SKM-1 (cell line): ENCODE data around the gene DHX16.
"Not testable (repeated sequence)": the region's sequence is repeated elsewhere in the genome, so short reads cannot be mapped to it uniquely, and the experiment has no call there.

ENCODE experiments used
- DNase-seq: peaks from one replicate; lab custom pipeline; 2025; ENCODE audit not compliant: unreplicated experiment; lab: John Stamatoyannopoulos, UW

Gene DHX16

GRCh38 chr6:30679765-30680535 lies 7.1 kb upstream of the DHX16 start:
- no peak for DNase-seq

- peak; percentile 38 for DNase-seq
Observed at GRCh38 chr6:30678964-30679726, 6.3 kb upstream of the DHX16 start.

DNA sequence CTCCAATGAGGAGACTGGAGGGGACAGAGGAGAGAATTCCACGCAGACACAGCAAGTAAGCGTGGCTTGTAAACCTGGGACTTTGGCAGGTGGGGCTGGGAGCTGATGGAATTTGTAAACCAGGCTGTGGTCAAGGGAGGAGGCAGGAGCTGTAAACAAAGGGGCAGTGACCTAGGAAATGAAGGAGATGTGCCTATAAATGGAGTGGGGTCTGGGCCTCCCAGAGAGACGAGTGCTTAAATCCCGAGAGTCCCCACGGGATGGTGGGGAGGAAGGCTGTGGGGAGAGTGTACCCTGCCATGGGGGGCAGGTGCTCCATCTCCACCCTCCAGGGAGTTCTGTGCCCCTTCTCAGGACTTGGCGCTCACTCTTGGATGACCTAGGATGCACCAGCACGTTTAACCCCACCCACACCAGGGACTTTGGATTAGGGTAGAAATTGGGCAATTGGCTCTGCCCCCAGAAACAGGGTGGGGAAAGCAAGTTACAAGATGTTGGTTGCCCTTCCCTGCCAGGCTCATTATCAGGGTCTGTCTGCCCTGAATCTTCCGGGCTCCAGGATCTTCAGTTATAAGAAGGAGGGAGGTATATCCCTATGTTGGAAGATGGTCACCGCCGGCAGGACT lies 4.0 kb upstream of the DHX16 start:
- DNase-seq = no peak

DNA sequence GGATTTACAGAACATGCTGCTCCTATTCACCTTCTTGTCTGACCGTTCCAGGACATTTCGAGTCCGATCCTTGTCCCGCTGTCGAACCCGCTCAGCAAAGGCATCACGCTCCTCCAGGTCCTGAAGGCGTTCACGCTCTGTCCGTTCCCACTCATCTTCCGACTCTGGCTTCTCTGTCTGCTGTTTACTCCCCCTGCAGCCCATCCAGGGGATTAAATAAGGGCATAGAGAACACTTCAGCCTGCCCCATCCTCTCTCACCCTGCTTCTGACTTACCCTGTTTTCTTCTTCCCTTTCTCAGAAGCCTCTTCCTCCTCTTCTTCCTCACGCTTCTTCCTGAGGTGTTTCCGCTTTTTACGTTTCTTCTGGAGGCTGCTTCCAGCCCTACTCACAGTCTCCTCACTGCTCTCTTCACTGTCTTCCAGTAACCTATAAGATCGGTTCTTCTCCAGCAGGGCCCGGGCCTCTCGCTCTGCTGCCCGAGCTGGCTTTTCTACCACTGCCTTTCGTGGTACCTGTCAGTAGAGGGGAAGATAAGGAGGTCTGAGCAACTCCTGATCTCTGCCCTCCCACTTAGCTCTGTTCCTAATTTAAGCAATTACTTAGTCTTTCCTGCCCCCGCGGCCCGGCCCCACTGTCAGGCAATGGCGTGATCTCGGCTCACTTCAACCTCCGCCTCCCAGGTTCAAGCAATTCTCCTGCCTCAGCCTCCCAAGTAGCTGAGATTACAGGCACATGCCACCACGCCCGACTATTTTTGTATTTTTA lies 1.9 kb downstream of the DHX16 start:
- DNase-seq = no peak

- not testable (repeated sequence) for DNase-seq
Observed at GRCh38 chr6:30666300-30666699, 6.5 kb downstream of the DHX16 start.

DNA sequence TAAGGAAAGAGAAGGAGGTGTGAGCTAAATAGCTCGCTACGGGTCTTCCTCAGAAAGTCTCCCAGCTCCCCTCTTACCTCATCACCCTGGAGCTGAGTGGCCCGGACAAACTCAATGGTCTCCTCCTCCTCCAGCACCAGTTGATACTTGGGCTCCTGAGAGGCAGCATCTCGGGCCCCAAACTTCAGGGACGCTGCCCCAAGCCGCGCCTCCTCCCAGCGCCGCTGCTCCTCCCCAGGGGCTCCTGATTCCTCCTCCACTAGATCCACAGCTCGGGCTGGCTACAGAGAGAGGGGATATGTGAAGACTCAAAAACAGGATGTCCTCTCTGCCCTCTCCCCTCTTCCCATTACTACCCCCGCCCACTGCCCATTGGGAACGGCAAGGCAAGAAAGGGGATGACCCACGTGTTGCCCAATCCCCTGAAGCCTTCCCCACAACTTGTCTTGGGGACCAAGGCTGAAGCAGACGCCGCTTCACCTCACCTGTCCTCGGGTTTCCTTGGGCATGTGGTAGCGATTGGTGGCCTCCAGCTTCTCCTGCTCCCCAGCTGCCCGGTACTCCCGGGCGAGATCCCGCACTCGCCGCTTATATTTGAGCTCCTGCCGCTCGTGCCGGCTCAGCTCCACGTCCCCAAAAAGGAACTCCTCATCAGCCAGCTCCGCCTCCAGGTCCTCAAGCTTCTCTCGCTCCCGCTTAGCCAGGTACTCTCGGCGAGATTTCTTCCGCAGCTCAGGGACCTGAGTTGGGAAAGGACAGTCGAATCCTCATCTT lies 7.6 kb downstream of the DHX16 start:
- no peak for DNase-seq

DNA sequence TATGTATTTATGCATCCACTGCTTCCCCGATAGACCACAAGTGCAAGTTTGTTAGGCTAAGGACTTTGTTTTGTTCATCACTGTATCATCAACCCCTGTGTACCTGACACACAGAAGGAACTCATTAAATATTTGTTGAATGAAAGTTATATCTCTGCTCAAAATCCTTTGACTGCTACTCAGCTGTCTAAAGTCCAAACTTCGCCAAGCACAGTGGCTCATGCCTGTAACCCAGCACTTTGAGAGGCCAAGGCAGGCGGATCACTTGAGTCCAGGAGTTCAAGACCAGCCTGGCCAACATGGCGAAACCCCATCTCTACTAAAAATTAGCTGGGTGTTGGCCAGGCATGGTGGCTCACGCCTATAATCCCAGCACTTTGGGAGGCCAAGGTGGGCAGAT lies 14.9 kb downstream of the DHX16 start:
- not testable (repeated sequence) for DNase-seq

DNA sequence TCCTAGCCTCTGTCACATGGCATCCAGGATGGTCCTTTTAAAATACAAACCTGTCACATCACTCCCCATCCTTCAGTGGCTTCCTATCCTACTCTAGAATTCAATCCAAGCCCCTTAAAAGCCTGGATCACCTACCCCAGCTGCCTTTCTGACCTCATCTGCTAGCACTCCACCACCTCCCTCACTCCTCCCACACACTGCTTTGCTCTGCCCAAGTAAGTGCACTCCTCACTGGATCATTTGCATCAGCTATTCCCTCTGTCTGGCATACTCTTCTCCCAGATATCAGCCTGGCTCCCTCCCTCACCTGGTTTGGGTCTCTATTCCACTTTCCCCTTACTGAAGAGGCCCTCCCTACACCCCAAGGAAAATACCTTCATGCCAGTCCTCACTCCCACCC lies 15.4 kb downstream of the DHX16 start:
- DNase-seq = no peak

GRCh38 chr6:30656513-30656912 lies 16.3 kb downstream of the DHX16 start:
- no peak for DNase-seq

- DNase-seq = no peak
Observed at GRCh38 chr6:30655743-30656094, 17.1 kb downstream of the DHX16 start.

DNA sequence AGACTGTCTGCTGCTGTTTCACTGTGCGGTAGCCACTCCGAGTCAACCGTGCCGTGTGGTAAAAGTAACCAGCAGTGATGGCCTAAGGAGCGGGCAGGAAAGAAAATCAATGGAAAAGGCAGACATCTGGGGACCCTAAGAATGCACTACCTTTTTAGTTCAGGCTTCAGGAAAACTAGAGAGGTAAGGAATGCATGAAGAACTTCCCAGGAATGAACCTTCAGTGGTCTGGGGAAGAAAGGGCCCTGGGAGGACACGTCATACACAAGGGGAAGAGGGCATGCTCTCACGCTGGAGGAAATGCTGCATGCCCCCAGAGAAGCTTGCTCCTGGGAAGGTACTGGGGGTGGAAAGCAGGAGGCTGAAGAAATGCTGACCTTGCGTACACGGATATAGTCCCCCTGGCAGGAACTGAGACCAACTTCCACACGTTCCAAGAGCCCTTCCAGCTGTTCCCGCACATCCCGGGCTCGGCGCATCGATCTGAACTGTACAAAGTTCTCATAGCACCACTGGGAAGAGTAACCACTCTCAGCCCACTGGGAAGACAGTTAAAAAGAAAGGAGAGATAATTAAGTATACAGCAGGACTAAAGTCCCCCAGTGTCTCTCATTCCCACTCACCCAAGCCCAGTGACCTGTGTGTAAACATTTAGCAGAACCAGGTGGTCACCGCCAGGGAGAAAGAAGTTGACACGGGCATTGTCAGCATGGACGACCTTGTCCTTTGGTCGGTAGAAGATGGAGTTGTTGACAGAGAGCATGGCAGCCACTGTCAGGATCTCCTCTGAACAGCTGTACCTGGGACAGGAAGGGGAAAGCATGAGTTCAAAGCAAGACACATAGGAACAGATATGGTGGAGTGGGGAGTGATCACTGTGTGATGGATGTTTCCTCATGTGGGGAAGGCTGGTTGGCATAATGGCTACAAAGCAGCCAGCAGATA lies 17.7 kb downstream of the DHX16 start:
- DNase-seq = no peak

GRCh38 chr6:30651143-30651542 lies 21.7 kb downstream of the DHX16 start:
- DNase-seq = no peak

DNA sequence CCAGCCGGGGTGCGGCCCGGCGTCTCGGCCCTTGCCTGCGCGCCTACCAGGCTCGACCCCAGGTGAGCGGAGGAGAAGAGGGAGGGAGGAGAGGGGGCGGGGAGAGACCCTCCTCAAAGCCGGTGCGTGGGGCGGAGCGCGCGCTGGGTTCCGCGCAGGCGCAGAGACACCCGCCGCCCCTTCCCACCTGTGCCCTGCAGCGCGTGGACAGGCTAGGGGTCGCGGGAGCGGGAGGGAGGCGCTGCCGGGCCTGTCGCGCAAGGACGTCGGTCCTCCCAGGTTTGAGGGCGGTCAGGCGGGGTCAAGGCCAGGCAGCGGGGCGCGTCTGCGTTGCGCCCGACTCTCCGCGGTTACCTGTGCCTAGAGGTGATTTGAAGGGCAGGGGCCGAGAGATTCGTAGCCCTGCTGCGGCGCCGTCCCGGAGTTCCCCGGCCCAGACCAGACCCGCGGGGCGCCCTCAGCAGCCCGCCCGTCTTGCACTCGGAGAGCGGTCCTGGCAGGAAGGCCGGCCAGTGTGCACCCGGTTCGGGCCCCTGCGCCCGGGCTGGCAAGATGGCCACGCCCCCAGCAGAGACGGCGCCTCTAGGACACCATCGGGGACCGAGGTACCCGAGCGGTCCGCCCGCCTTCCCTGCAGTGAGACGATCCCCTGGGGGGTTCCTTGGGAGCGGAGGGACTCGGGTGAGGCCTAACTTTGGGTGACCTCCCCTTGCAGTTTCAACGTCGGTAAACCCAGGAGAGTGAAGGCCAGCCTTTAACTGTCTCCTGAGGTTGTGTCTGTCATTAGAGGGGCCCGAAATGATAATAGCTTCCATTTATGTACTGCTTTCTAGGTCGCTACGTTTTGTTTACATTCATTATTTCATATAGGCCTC lies 25.3 kb downstream of the DHX16 start:
- no peak for DNase-seq

DNA sequence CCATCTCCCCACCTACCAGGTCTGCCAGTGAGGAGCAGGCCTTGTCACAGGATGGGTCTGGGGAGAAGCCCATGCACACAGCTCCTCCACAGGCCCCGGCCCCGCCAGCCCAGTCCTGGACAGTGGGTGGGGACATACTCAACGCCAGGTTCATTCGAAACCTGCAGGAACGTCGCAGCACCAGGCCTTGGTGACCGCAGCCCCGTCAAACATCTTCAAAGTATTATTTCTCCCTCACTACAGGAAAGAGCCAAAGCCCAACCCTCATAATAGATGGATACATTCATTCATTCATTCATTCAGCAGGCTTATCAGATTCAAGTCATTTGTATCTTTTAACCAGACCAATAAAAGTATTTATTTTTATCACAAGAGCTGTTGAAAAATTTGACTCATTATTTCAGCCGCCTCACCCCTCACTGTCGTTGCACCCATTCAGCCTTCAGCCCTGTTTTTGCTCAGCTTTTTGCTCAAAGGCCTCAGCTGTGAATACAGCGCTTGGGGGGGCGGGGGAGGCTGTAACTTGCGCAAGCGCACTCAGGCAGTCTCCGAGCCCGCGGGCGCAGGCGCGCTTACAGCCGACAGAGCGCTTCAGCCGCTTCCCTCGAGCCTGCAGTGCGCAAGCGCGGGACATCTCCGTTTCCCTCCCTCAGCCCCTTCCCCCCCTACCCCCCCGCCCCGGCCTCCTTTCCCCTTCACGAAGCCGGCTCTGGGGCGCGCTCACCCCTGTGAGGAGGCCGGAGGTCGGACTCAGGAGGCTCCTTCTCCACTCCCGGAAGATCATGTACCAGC lies 26.2 kb downstream of the DHX16 start, which contains the start of gene C6orf136:
TSS of gene C6orf136 (plus strand) at position 684 of the 792 bp plus-strand sequence. CDS start at position 783, 99 bp downstream.
- peak; percentile 92 for DNase-seq

GRCh38 chr6:30645989-30646388 lies 26.8 kb downstream of the DHX16 start:
- DNase-seq = no peak

DNA sequence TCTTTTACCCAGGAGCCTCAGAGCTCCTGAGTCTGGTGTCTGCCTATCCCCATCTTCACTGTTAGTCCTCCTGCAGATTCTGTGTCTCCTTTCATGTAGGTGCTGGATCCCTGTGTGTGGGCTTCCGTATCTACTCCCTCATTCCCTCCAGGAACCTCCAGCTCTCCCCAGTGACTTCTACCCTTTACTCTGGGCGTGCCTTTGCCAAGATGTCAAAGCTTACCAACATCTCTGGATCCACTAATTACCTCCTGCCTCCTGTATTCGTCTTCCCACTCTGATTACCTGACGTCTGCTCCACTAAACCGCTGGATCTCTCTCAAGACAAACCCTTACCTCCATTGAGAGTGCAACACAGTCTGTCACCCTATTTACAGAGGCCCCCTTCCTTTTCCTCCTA lies 28.0 kb downstream of the DHX16 start:
- DNase-seq = no peak

GRCh38 chr6:30643656-30644055 lies 29.1 kb downstream of the DHX16 start:
- DNase-seq = no peak

DNA sequence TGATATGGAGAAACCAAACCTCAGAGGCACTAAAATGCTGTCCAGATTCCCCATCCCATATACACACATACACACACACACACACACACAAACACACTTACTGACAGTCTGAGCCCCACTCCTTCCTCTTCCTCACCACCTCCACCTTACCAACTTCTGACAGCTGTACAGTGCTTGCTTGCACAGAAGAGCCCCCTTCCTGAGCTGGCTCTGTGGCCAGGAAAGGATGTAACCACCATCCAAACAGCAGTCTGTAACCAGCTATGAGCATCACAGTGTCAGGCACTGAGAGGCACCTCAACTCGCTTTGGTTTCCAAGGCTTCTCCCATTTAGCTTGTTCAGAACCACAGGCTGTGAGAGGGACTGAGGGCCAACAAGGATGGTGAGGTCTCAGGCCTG lies 31.8 kb downstream of the DHX16 start:
- no peak for DNase-seq
